BLaER1 (cell line): ENCODE results near the gene PRKAG2.
"Not testable (repeated sequence)": the region's sequence is repeated elsewhere in the genome, so short reads cannot be mapped to it uniquely, and the experiment has no call there.

Source experiments
- H3K27ac ChIP-seq: shearing (Covaris generic); formaldehyde crosslinking; 2 replicates; pipeline ENCODE4 v1.8.1; 2022
- H3K27me3 ChIP-seq: shearing (Covaris generic); formaldehyde crosslinking; 2 replicates; pipeline ENCODE4 v1.8.1; 2022
- H3K36me3 ChIP-seq: shearing (Covaris generic); formaldehyde crosslinking; 2 replicates; pipeline ENCODE4 v1.8.1; 2022
- H3K4me1 ChIP-seq: shearing (Covaris generic); formaldehyde crosslinking; 2 replicates; pipeline ENCODE4 v1.8.1; 2022
- H3K4me2 ChIP-seq: shearing (Covaris generic); formaldehyde crosslinking; 2 replicates; pipeline ENCODE4 v1.8.1; 2022
- H3K4me3 ChIP-seq: shearing (Covaris generic); formaldehyde crosslinking; 2 replicates; pipeline ENCODE4 v1.8.1; 2022
- H3K9ac ChIP-seq: shearing (Covaris generic); formaldehyde crosslinking; 2 replicates; pipeline ENCODE4 v1.8.1; 2022
- H3K9me3 ChIP-seq: shearing (Covaris generic); formaldehyde crosslinking; 2 replicates; pipeline ENCODE4 v1.8.1; 2022
- H4K20me1 ChIP-seq: shearing (Covaris generic); formaldehyde crosslinking; 2 replicates; pipeline ENCODE4 v1.8.1; 2022
- Cebpa-rat ChIP-seq: shearing (Covaris generic); IDR thresholded peaks from 2 replicates; pipeline ENCODE4 v1.8.1; 2022

The PRKAG2 gene

GRCh38 chr7:151830121-151830830, 46.6 kb downstream of the PRKAG2 start:
- no peak overlapping the region for H3K4me3 ChIP-seq
- no peak overlapping the region for H3K4me2 ChIP-seq
- H3K27me3 ChIP-seq = no peaks in the 10 kb centered on the region
- peaks cover 18% of the 10 kb centered on the region for H3K4me1 ChIP-seq
- H3K9ac ChIP-seq = no peak overlapping the region
- no peak overlapping the region for H3K27ac ChIP-seq
- H4K20me1 ChIP-seq = no peaks in the 10 kb centered on the region
- H3K36me3 ChIP-seq = no peaks in the 10 kb centered on the region
- no peaks in the 10 kb centered on the region for H3K9me3 ChIP-seq
- TF ChIP-seq Cebpa-rat = no peak

- H3K4me2 ChIP-seq = no peak overlapping the region
- H3K27me3 ChIP-seq = no peaks in the 10 kb centered on the region
- H3K4me1 ChIP-seq = peaks cover 24% of the 10 kb centered on the region
- no peak overlapping the region for H3K9ac ChIP-seq
- no peaks in the 10 kb centered on the region for H3K36me3 ChIP-seq
- H3K9me3 ChIP-seq = no peaks in the 10 kb centered on the region
- no peaks in the 10 kb centered on the region for H4K20me1 ChIP-seq
- TF ChIP-seq Cebpa-rat = no peak
- no peak overlapping the region for H3K4me3 ChIP-seq
- no peak overlapping the region for H3K27ac ChIP-seq
Measured at GRCh38 chr7:151829707-151830106, 47.2 kb downstream of the PRKAG2 start.

GRCh38 chr7:151827620-151828019, 49.3 kb downstream of the PRKAG2 start:
- H3K9ac ChIP-seq = no peak overlapping the region
- H4K20me1 ChIP-seq = no peaks in the 10 kb centered on the region
- H3K9me3 ChIP-seq = no peaks in the 10 kb centered on the region
- no peaks in the 10 kb centered on the region for H3K27me3 ChIP-seq
- TF ChIP-seq Cebpa-rat = no peak
- H3K36me3 ChIP-seq = no peaks in the 10 kb centered on the region
- H3K4me1 ChIP-seq = peaks cover 23% of the 10 kb centered on the region
- H3K4me2 ChIP-seq = no peak overlapping the region
- H3K4me3 ChIP-seq = no peak overlapping the region
- H3K27ac ChIP-seq = no peak overlapping the region

GRCh38 chr7:151826316-151826715, 50.6 kb downstream of the PRKAG2 start:
- not testable (repeated sequence) for H3K4me3 ChIP-seq, H3K9ac ChIP-seq, H3K27ac ChIP-seq, H3K36me3 ChIP-seq, H3K9me3 ChIP-seq, H4K20me1 ChIP-seq, H3K27me3 ChIP-seq, H3K4me2 ChIP-seq
- peaks cover 23% of the 10 kb centered on the region for H3K4me1 ChIP-seq

GRCh38 chr7:151825721-151826120, 51.2 kb downstream of the PRKAG2 start:
- Histone ChIP-seq H3K4me1 (peaks cover 23% of the 10 kb centered on the region), H3K4me3 (no peak overlapping the region), H3K36me3 (no peaks in the 10 kb centered on the region), H3K27ac (no peak overlapping the region), H4K20me1 (no peaks in the 10 kb centered on the region), H3K9me3 (no peaks in the 10 kb centered on the region), H3K9ac (no peak overlapping the region), H3K4me2 (peak overlapping the region; percentile 7; the same call in 1 of the 2 replicates), H3K27me3 (no peaks in the 10 kb centered on the region)
- TF ChIP-seq Cebpa-rat = no peak

- H3K4me2 ChIP-seq = no peak overlapping the region
- no peaks in the 10 kb centered on the region for H3K36me3 ChIP-seq
- peaks cover 23% of the 10 kb centered on the region for H3K4me1 ChIP-seq
- H3K27ac ChIP-seq = no peak overlapping the region
- no peaks in the 10 kb centered on the region for H4K20me1 ChIP-seq
- H3K9me3 ChIP-seq = no peaks in the 10 kb centered on the region
- H3K27me3 ChIP-seq = no peaks in the 10 kb centered on the region
- H3K4me3 ChIP-seq = no peak overlapping the region
- no peak for TF ChIP-seq Cebpa-rat
- no peak overlapping the region for H3K9ac ChIP-seq
Measured at GRCh38 chr7:151824373-151824933, 52.5 kb downstream of the PRKAG2 start.

GRCh38 chr7:151823566-151824372, 53.1 kb downstream of the PRKAG2 start:
- no peaks in the 10 kb centered on the region for H3K27me3 ChIP-seq
- H3K4me2 ChIP-seq = no peak overlapping the region
- H3K27ac ChIP-seq = no peak overlapping the region
- no peaks in the 10 kb centered on the region for H3K9me3 ChIP-seq
- peaks cover 26% of the 10 kb centered on the region for H3K4me1 ChIP-seq
- H3K36me3 ChIP-seq = no peaks in the 10 kb centered on the region
- H3K4me3 ChIP-seq = no peak overlapping the region
- no peak overlapping the region for H3K9ac ChIP-seq
- TF ChIP-seq Cebpa-rat = no peak
- peaks cover 5% of the 10 kb centered on the region; the same call in 1 of the 2 replicates for H4K20me1 ChIP-seq

- Histone ChIP-seq H3K9ac (no peak overlapping the region), H3K36me3 (no peaks in the 10 kb centered on the region), H3K4me1 (peaks cover 37% of the 10 kb centered on the region), H3K27ac (no peak overlapping the region), H3K9me3 (no peaks in the 10 kb centered on the region), H3K4me2 (no peak overlapping the region), H3K27me3 (no peaks in the 10 kb centered on the region), H3K4me3 (no peak overlapping the region), H4K20me1 (peaks cover 13% of the 10 kb centered on the region)
- TF ChIP-seq Cebpa-rat = no peak
Measured at GRCh38 chr7:151822541-151823181, 54.3 kb downstream of the PRKAG2 start.

- Histone ChIP-seq H3K4me3 (no peak overlapping the region), H3K36me3 (no peaks in the 10 kb centered on the region), H4K20me1 (peaks cover 13% of the 10 kb centered on the region), H3K9ac (no peak overlapping the region), H3K9me3 (no peaks in the 10 kb centered on the region), H3K4me1 (peaks cover 43% of the 10 kb centered on the region), H3K27me3 (no peaks in the 10 kb centered on the region), H3K4me2 (no peak overlapping the region), H3K27ac (no peak overlapping the region)
- no peak for TF ChIP-seq Cebpa-rat
Measured at GRCh38 chr7:151821806-151822540, 54.9 kb downstream of the PRKAG2 start.
